CD4-positive, CD25-positive, alpha-beta regulatory T cell (primary cell): Measurements from ENCODE around the gene HES3. TPM values are rescaled to one million over a fixed set of nuclear protein-coding genes. Genes with fewer than 3 reads are reported as not detected.

ENCODE experiments used
- ATAC-seq, 2 donors: fragments of 150-1000 bp; cut with Tn5 transposase; one replicate each; pipeline ENCODE4 v1.10.0; 2021; ENCODE audit warnings: low read depth in 2 of 2, moderate number of reproducible peaks in 2 of 2, moderate library complexity in 1 of 2
- DNase-seq, 3 donors: peaks; one replicate each; pipeline versions ENCODE4 v3.0.0 to v3.0.0-alpha.2; 2012 to 2022; ENCODE audit warnings: mixed read lengths in 1 of 3
- H3K27ac ChIP-seq: one replicate; pipeline ENCODE4 v1.7.0; 2013; ENCODE audit warnings: mild to moderate bottlenecking, low read length; ENCODE audit not compliant: insufficient read depth, poor library complexity, severe bottlenecking
- H3K27me3 ChIP-seq: one replicate; pipeline ENCODE4 v1.7.0; 2013; ENCODE audit warnings: low read length; ENCODE audit not compliant: control insufficient read depth, insufficient read depth
- H3K36me3 ChIP-seq: one replicate; pipeline ENCODE4 v1.7.0; 2013; ENCODE audit warnings: mild to moderate bottlenecking, low read length, moderate library complexity; ENCODE audit not compliant: control insufficient read depth, insufficient read depth
- H3K4me1 ChIP-seq: 2 replicates; pipeline ENCODE4 v1.7.0; 2013; ENCODE audit warnings: mild to moderate bottlenecking, low read length; ENCODE audit not compliant: insufficient read depth, control insufficient read depth, poor library complexity, severe bottlenecking
- H3K4me3 ChIP-seq: one replicate; pipeline ENCODE4 v1.7.0; 2013; ENCODE audit warnings: low read depth, mild to moderate bottlenecking, low read length, moderate library complexity
- H3K9me3 ChIP-seq, 2 experiments: 1 replicate in 1 of 2; 2 replicates in 1 of 2; pipeline ENCODE4 v1.7.0; 2013; ENCODE audit warnings: low read length in 2 of 2, mild to moderate bottlenecking in 1 of 2, moderate library complexity in 1 of 2; ENCODE audit not compliant: control insufficient read depth in 2 of 2
- H3K27ac Mint-ChIP-seq, 3 donors: one replicate each; pipeline ENCODE4 v1.8.0; 2020 to 2022; ENCODE audit warnings: mild to moderate bottlenecking in 3 of 3, mixed read lengths in 3 of 3, moderate library complexity in 2 of 3
- H3K27me3 Mint-ChIP-seq: one replicate; pipeline ENCODE4 v1.8.0; 2022; ENCODE audit warnings: mild to moderate bottlenecking, mixed read lengths
- H3K36me3 Mint-ChIP-seq: one replicate; pipeline ENCODE4 v1.8.0; 2020; ENCODE audit warnings: mixed read lengths
- H3K4me1 Mint-ChIP-seq, 4 donors: one replicate each; pipeline ENCODE4 v1.8.0; 2020 to 2022; ENCODE audit warnings: mixed read lengths in 4 of 4, mild to moderate bottlenecking in 1 of 4
- H3K4me3 Mint-ChIP-seq, 4 donors: one replicate each; pipeline ENCODE4 v1.8.0; 2020 to 2022; ENCODE audit warnings: mild to moderate bottlenecking in 4 of 4, mixed read lengths in 4 of 4, moderate library complexity in 3 of 4
- H3K9me3 Mint-ChIP-seq, 7 donors: one replicate each; pipeline ENCODE4 v1.8.0; 2020 to 2022; ENCODE audit warnings: mixed read lengths in 7 of 7, mild to moderate bottlenecking in 3 of 7, moderate library complexity in 2 of 7
- polyA plus RNA-seq, 4 donors: library from polyadenylated mRNA; unstranded; fragments of 300-500 nt; fragmentation: Illumina TruSeq; gene quantifications; one replicate each; pipeline ENCODE4 v1.2.3, GENCODE V29; 2021
- total RNA-seq: library from RNA; stranded (reverse); gene quantifications from one replicate; pipeline ENCODE4 v1.2.3, GENCODE V29; 2022

HES3 gene
- total and polyA plus RNA-seq, 5 donors from 2014 or later: not detected

GRCh38 chr1:6239213-6239752 lies 4.7 kb upstream of the HES3 start:
- ATAC-seq: no peak
- peaks cover 11% of the 10 kb centered on the region for H3K4me1 ChIP-seq
- H3K9me3 Mint-ChIP-seq: peaks cover 0 to 2% (median 0%) of the 10 kb centered on the region in 7 donors
- H3K36me3 ChIP-seq: no peaks in the 10 kb centered on the region
- DNase-seq: no peak
- peaks cover 41% of the 10 kb centered on the region for H3K27me3 Mint-ChIP-seq
- H3K36me3 Mint-ChIP-seq: no peaks in the 10 kb centered on the region
- H3K27ac ChIP-seq: no peak overlapping the region
- no peaks in the 10 kb centered on the region for H3K9me3 ChIP-seq
- H3K27ac Mint-ChIP-seq: no peak overlapping the region
- H3K4me1 Mint-ChIP-seq: peaks cover 0 to 20% (median 12%) of the 10 kb centered on the region in 4 donors
- peak overlapping the region in 1 of 4 donors; percentile 41 for H3K4me3 Mint-ChIP-seq
- peaks cover 13% of the 10 kb centered on the region for H3K27me3 ChIP-seq
- H3K4me3 ChIP-seq: no peak overlapping the region

GRCh38 chr1:6239950-6240768 lies 3.8 kb upstream of the HES3 start:
- no peak for DNase-seq
- no peak for ATAC-seq
- no peak overlapping the region for H3K4me3 ChIP-seq
- H3K36me3 ChIP-seq: no peaks in the 10 kb centered on the region
- H3K27me3 Mint-ChIP-seq: peaks cover 45% of the 10 kb centered on the region
- peak overlapping the region in 1 of 4 donors; percentile 15 for H3K4me3 Mint-ChIP-seq
- H3K27me3 ChIP-seq: peaks cover 15% of the 10 kb centered on the region
- no peak overlapping the region for H3K27ac ChIP-seq
- H3K9me3 ChIP-seq: no peaks in the 10 kb centered on the region
- peaks cover 0 to 14% (median 8%) of the 10 kb centered on the region in 4 donors for H3K4me1 Mint-ChIP-seq
- H3K36me3 Mint-ChIP-seq: no peaks in the 10 kb centered on the region
- no peak overlapping the region for H3K27ac Mint-ChIP-seq
- H3K9me3 Mint-ChIP-seq: peaks cover 0 to 2% (median 0%) of the 10 kb centered on the region in 7 donors
- peaks cover 6% of the 10 kb centered on the region for H3K4me1 ChIP-seq

- Mint-ChIP-seq H3K4me3 (peak overlapping the region in 3 of 4 donors; percentile 38 to 90 (median 41)), H3K9me3 (peaks cover 0 to 2% (median 0%) of the 10 kb centered on the region in 7 donors), H3K27ac (no peak overlapping the region), H3K36me3 (no peaks in the 10 kb centered on the region), H3K4me1 (peaks cover 0 to 16% (median 9%) of the 10 kb centered on the region in 4 donors), H3K27me3 (peaks cover 49% of the 10 kb centered on the region)
- no peaks in the 10 kb centered on the region for H3K36me3 ChIP-seq
- no peak overlapping the region for H3K4me3 ChIP-seq
- no peaks in the 10 kb centered on the region for H3K9me3 ChIP-seq
- H3K4me1 ChIP-seq: peaks cover 15% of the 10 kb centered on the region
- DNase-seq (no peak), ATAC-seq (no peak)
- H3K27ac ChIP-seq: no peak overlapping the region
- peaks cover 15% of the 10 kb centered on the region for H3K27me3 ChIP-seq
Observed at GRCh38 chr1:6241107-6241886, 2.7 kb upstream of the HES3 start.

GRCh38 chr1:6241887-6242740 lies 1.9 kb upstream of the HES3 start:
- peaks cover 21% of the 10 kb centered on the region for H3K4me1 ChIP-seq
- no peak overlapping the region for H3K27ac Mint-ChIP-seq
- H3K4me3 ChIP-seq: no peak overlapping the region
- no peak for ATAC-seq
- peaks cover 0 to 2% (median 0%) of the 10 kb centered on the region in 7 donors for H3K9me3 Mint-ChIP-seq
- no peak overlapping the region for H3K4me3 Mint-ChIP-seq
- H3K36me3 ChIP-seq: no peaks in the 10 kb centered on the region
- H3K27me3 ChIP-seq: peaks cover 15% of the 10 kb centered on the region
- H3K9me3 ChIP-seq: no peaks in the 10 kb centered on the region
- no peak for DNase-seq
- H3K4me1 Mint-ChIP-seq: peaks cover 0 to 24% (median 15%) of the 10 kb centered on the region in 4 donors
- H3K27me3 Mint-ChIP-seq: peaks cover 57% of the 10 kb centered on the region
- no peaks in the 10 kb centered on the region for H3K36me3 Mint-ChIP-seq
- no peak overlapping the region for H3K27ac ChIP-seq

DNA sequence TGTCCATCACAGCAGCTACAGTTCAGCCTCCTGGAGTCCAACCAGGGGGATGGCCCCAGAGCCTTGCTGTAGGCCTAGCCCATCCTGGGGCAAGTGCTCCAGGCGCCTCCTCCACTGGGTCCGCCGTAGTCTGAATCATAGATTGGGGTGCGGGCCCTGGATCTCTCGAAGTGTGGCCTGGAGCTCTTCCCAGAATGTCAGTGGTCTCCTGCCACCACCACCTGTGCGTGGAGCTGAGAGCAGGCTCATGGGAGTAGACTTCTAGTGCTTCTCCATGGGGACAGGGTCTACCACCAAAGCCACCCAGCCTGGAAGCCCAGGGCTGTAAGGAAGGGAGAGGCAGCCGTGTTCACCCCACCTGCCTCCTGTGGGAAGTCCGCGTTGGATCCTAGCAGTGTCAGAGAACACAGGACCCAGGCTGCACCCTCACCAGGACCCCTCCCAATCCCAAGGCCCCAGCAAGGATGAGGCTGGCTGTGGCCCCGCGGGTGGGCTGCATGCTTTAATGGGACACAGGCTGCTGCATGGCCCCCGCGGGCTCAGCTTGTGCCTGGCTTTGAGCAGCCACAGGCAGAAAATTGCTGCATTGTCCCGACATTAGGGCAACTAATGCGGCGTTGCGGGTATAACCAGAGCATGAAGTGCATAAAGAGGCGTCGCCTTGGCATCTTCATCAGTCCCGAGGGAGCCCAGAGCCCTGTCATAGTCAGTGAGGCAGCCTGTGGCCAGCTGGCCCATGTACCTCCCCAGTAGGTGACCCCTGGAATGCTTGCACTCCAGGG lies 735 bp upstream of the HES3 start:
- Histone ChIP-seq H3K27ac (no peak overlapping the region), H3K9me3 (no peaks in the 10 kb centered on the region), H3K36me3 (no peaks in the 10 kb centered on the region), H3K4me3 (no peak overlapping the region), H3K27me3 (peaks cover 23% of the 10 kb centered on the region), H3K4me1 (peaks cover 21% of the 10 kb centered on the region)
- DNase-seq (no peak), ATAC-seq (no peak)
- Mint-ChIP-seq H3K27ac (no peak overlapping the region), H3K36me3 (no peaks in the 10 kb centered on the region), H3K27me3 (peaks cover 69% of the 10 kb centered on the region), H3K4me3 (peak overlapping the region in 1 of 4 donors; percentile 78), H3K9me3 (peaks cover 0 to 2% (median 0%) of the 10 kb centered on the region in 7 donors), H3K4me1 (peaks cover 0 to 24% (median 16%) of the 10 kb centered on the region in 4 donors)

GRCh38 chr1:6244401-6245049 lies 546 bp downstream of the HES3 start:
- H3K27me3 Mint-ChIP-seq: peaks cover 66% of the 10 kb centered on the region
- peaks cover 0 to 24% (median 16%) of the 10 kb centered on the region in 4 donors for H3K4me1 Mint-ChIP-seq
- H3K4me3 Mint-ChIP-seq: peak overlapping the region in 2 of 4 donors; percentile 4 to 60
- Histone ChIP-seq H3K27me3 (peaks cover 24% of the 10 kb centered on the region), H3K4me1 (peaks cover 25% of the 10 kb centered on the region), H3K9me3 (no peaks in the 10 kb centered on the region), H3K36me3 (no peaks in the 10 kb centered on the region), H3K27ac (no peak overlapping the region), H3K4me3 (no peak overlapping the region)
- H3K36me3 Mint-ChIP-seq: no peaks in the 10 kb centered on the region
- peaks cover 0 to 2% (median 0%) of the 10 kb centered on the region in 7 donors for H3K9me3 Mint-ChIP-seq
- DNase-seq (no peak), ATAC-seq (no peak)
- H3K27ac Mint-ChIP-seq: no peak overlapping the region
